ENCODE results near the gene PDPK1.
"Not testable (repeated sequence)": the region's sequence is repeated elsewhere in the genome, so short reads cannot be mapped to it uniquely, and the experiment has no call there.

DNA sequence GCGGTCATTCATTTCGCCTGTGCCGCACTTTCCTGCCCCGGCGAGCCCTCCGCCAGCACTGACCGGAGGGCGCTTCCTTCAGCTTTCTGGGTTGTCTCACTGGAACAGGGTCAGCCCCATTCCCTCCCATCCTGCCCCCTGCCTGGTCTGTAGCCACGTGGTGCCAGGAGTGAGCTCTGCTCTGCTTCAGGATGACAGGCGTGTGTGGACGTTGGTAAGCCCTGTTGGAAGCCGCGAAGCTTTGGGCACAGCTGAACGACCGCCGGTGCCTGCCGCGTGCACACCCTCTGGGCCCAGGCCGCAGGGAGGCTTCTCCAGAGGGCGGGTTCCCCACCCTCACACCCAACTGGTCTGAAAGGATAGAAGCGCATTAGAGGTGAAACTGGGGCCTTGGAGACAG lies 43.0 kb downstream of the PDPK1 start:
- TF ChIP-seq, protein P1, sequence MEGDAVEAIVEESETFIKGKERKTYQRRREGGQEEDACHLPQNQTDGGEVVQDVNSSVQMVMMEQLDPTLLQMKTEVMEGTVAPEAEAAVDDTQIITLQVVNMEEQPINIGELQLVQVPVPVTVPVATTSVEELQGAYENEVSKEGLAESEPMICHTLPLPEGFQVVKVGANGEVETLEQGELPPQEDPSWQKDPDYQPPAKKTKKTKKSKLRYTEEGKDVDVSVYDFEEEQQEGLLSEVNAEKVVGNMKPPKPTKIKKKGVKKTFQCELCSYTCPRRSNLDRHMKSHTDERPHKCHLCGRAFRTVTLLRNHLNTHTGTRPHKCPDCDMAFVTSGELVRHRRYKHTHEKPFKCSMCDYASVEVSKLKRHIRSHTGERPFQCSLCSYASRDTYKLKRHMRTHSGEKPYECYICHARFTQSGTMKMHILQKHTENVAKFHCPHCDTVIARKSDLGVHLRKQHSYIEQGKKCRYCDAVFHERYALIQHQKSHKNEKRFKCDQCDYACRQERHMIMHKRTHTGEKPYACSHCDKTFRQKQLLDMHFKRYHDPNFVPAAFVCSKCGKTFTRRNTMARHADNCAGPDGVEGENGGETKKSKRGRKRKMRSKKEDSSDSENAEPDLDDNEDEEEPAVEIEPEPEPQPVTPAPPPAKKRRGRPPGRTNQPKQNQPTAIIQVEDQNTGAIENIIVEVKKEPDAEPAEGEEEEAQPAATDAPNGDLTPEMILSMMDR (IDR thresholded peaks at IDR 0.05): not testable (repeated sequence)
- TF ChIP-seq POLR2A, EP300 (IDR thresholded peaks at IDR 0.05): not testable (repeated sequence)

Data from ovary (tissue), 3 donors.